HCT116 (cell line): ENCODE results near the gene CIT. TPM values are rescaled to one million over a fixed set of nuclear protein-coding genes. Genes with fewer than 3 reads are reported as not detected.
A peak's percentile ranks its signal among the peaks of the same experiment; 100 is the strongest.

ENCODE experiments used
- ATAC-seq: fragments of 200-7000 bp; cut with Tn5 transposase; 2 replicates; pipeline ENCODE4 v1.9.1; 2020; ENCODE audit warnings: mild to moderate bottlenecking, moderate library complexity
- BruUV-seq: library from RNA; stranded (reverse); fragments of 400-500 nt; replicated peaks from 2 replicates; lab custom pipeline; 2021; lab: Mats Ljungman, UMichigan
- CTCF ChIA-PET: fragments of 300-600 bp; sonication (Branson Sonifier 250); formaldehyde crosslinking; loops from one replicate; lab custom pipeline; 2021; ENCODE audit warnings: antibody characterized with exemption; lab: Charles Lee
- POLR2A ChIA-PET: fragments of 300-600, 350-600 bp; sonication (Branson Sonifier 250); formaldehyde crosslinking; loops from one replicate; lab custom pipeline; 2021; ENCODE audit warnings: antibody characterized with exemption; lab: Charles Lee
- RAD21 ChIA-PET, 2 experiments: fragments of 300-600 bp; sonication (Branson Sonifier 250); formaldehyde crosslinking; loops; one replicate each; lab custom pipeline; 2023; ENCODE audit warnings: low total read pairs in 2 of 2; ENCODE audit not compliant: uncharacterized antibody in 2 of 2, unreplicated experiment in 2 of 2, low non-redundant PET in 1 of 2; lab: Charles Lee
- DNase-seq: peaks from one replicate; pipeline ENCODE4 v3.0.0-alpha.2; 2010; ENCODE audit warnings: low read depth, low spot score
- H2AFZ ChIP-seq: fragments of 200-600 bp; shearing (Covaris generic), sonication (generic); 2 replicates; pipeline ENCODE4 v1.6.1; 2017; ENCODE audit warnings: low read depth, mixed run types, mixed read lengths, antibody characterized with exemption, low read length; ENCODE audit not compliant: poor library complexity, severe bottlenecking
- H3K27ac ChIP-seq: 2 replicates; pipeline ENCODE4 v1.5.1; 2012; ENCODE audit warnings: low read depth, low read length
- H3K27me3 ChIP-seq: fragments of 200-600 bp; sonication (generic); 2 replicates; pipeline ENCODE4 v1.6.1; 2016; ENCODE audit warnings: mixed run types, low read length, mixed read lengths; ENCODE audit not compliant: insufficient read depth
- H3K36me3 ChIP-seq, 2 experiments: fragments of 200-500 bp in 1 of 2; fragments of 200-600 bp in 1 of 2; sonication (Bioruptor generic) in 1 of 2; sonication (generic) in 1 of 2; 2 replicates each; pipeline versions ENCODE4 v1.5.1 to v1.6.1; 2014 to 2016; ENCODE audit warnings: low read length in 2 of 2, inconsistent platforms in 1 of 2, mixed read lengths in 1 of 2, mixed run types in 1 of 2; ENCODE audit not compliant: insufficient read depth in 2 of 2, control insufficient read depth in 1 of 2
- H3K4me1 ChIP-seq, 2 experiments: fragments of 200-600 bp in 1 of 2; sonication (generic) in 1 of 2; 2 replicates each; pipeline versions ENCODE4 v1.5.1 to v1.6.1; 2012 to 2017; ENCODE audit warnings: low read length in 2 of 2, inconsistent platforms in 1 of 2, mild to moderate bottlenecking in 1 of 2, mixed read lengths in 1 of 2, mixed run types in 1 of 2, moderate library complexity in 1 of 2; ENCODE audit not compliant: insufficient read depth in 2 of 2, control insufficient read depth in 1 of 2
- H3K4me2 ChIP-seq: fragments of 200-600 bp; sonication (generic); 2 replicates; pipeline ENCODE4 v1.6.1; 2017; ENCODE audit warnings: mixed run types, low read length, mixed read lengths
- H3K4me3 ChIP-seq, 2 experiments: fragments of 200-600 bp in 1 of 2; sonication (generic) in 1 of 2; replicated peaks in 1 of 2; 2 replicates each; pipeline ENCODE4 v1.5.1; 2011 to 2016; ENCODE audit warnings: low read length in 2 of 2, control low read depth in 1 of 2, low read depth in 1 of 2, mild to moderate bottlenecking in 1 of 2, mixed read lengths in 1 of 2, mixed run types in 1 of 2
- H3K79me2 ChIP-seq: fragments of 200-600 bp; sonication (generic); 2 replicates; pipeline ENCODE4 v1.6.1; 2017; ENCODE audit warnings: mild to moderate bottlenecking, mixed run types, low read length, moderate library complexity, mixed read lengths; ENCODE audit not compliant: insufficient read depth
- H3K9ac ChIP-seq: fragments of 200-600 bp; sonication (generic); 2 replicates; pipeline ENCODE4 v1.6.1; 2016; ENCODE audit warnings: low read length, mixed read lengths
- H3K9me2 ChIP-seq: fragments of 200-600 bp; sonication (generic), shearing (Covaris generic); 2 replicates; pipeline ENCODE4 v1.6.1; 2017; ENCODE audit warnings: mixed run types, mild to moderate bottlenecking, moderate library complexity; ENCODE audit not compliant: insufficient read depth
- H3K9me3 ChIP-seq, 2 experiments: fragments of 200-500 bp in 1 of 2; fragments of 200-600 bp in 1 of 2; sonication (Bioruptor generic) in 1 of 2; sonication (generic) in 1 of 2; 2 replicates each; pipeline ENCODE4 v1.6.1; 2014 to 2017; ENCODE audit warnings: low read length in 2 of 2, mixed read lengths in 2 of 2, inconsistent platforms in 1 of 2, low read depth in 1 of 2, mild to moderate bottlenecking in 1 of 2, mixed run types in 1 of 2, moderate library complexity in 1 of 2; ENCODE audit not compliant: control insufficient read depth in 1 of 2, insufficient read depth in 1 of 2
- H4K20me1 ChIP-seq: fragments of 200-600 bp; sonication (generic), shearing (Covaris generic); 2 replicates; pipeline ENCODE4 v1.6.1; 2017; ENCODE audit warnings: mixed run types, mild to moderate bottlenecking, moderate library complexity; ENCODE audit not compliant: insufficient read depth
- ATF3 ChIP-seq: IDR thresholded peaks from 2 replicates; pipeline ENCODE4 v1.6.1; 2012
- CEBPB ChIP-seq: IDR thresholded peaks from 2 replicates; pipeline ENCODE4 v1.6.1; 2012; ENCODE audit warnings: low read depth
- EGR1 ChIP-seq: IDR thresholded peaks from 2 replicates; pipeline ENCODE4 v1.6.1; 2012; ENCODE audit warnings: low read depth
- ELF1 ChIP-seq: IDR thresholded peaks from 2 replicates; pipeline ENCODE4 v1.6.1; 2012; ENCODE audit warnings: low read depth, borderline replicate concordance
- EZH2 ChIP-seq: fragments of 200-600 bp; sonication (generic); IDR thresholded peaks from 2 replicates; pipeline ENCODE4 v1.6.1; 2017; ENCODE audit warnings: antibody characterized with exemption, mixed run types
- FOSL1 ChIP-seq: IDR thresholded peaks from 2 replicates; pipeline ENCODE4 v1.6.1; 2012; ENCODE audit warnings: low read depth
- JUND ChIP-seq: IDR thresholded peaks from 2 replicates; pipeline ENCODE4 v1.6.1; 2012
- MAX ChIP-seq: IDR thresholded peaks from 2 replicates; pipeline ENCODE4 v1.6.1; 2012
- POLR2A ChIP-seq: IDR thresholded peaks from 2 replicates; pipeline ENCODE4 v1.7.0; 2011; ENCODE audit warnings: borderline replicate concordance; ENCODE audit not compliant: insufficient read depth, insufficient read length; ENCODE audit errors: extremely low read depth
- RAD21 ChIP-seq: IDR thresholded peaks from 2 replicates; pipeline ENCODE4 v1.6.1; 2012; ENCODE audit warnings: low read depth, mild to moderate bottlenecking
- REST ChIP-seq: IDR thresholded peaks from 2 replicates; pipeline ENCODE4 v1.6.1; 2012; ENCODE audit warnings: low read depth
- SIN3A ChIP-seq: IDR thresholded peaks from 2 replicates; pipeline ENCODE4 v1.6.1; 2012; ENCODE audit warnings: low read depth
- SP1 ChIP-seq: IDR thresholded peaks from 2 replicates; pipeline ENCODE4 v1.6.1; 2012; ENCODE audit warnings: low read depth
- TCF7L2 ChIP-seq: IDR thresholded peaks from 2 replicates; pipeline ENCODE4 v1.7.0; 2011; ENCODE audit warnings: borderline replicate concordance, inconsistent platforms; ENCODE audit not compliant: insufficient read depth, insufficient read length; ENCODE audit errors: extremely low read depth
- YY1 ChIP-seq: IDR thresholded peaks from 2 replicates; pipeline ENCODE4 v1.6.1; 2011; ENCODE audit warnings: low read length, low read depth, moderate library complexity, mild to moderate bottlenecking; ENCODE audit not compliant: insufficient replicate concordance; ENCODE audit errors: extremely low read depth
- ZFX ChIP-seq: fragments of 450-650 bp; IDR thresholded peaks from 2 replicates; pipeline ENCODE4 v1.6.1; 2017
- ZNF274 ChIP-seq: fragments of 200-500 bp; sonication (Bioruptor generic); IDR thresholded peaks from 2 replicates; pipeline ENCODE4 v1.6.1; 2014; ENCODE audit warnings: mild to moderate bottlenecking, low read depth, low read length, inconsistent platforms
- intact Hi-C: fragments of 100-400 bp; cut with micrococcal nuclease; formaldehyde crosslinking; loops from 2 replicates; pipeline ENCODE4 v1.10.0; 2022
- total RNA-seq: library from RNA; stranded (reverse); gene quantifications from one replicate; pipeline ENCODE4 v1.2.1, GENCODE V29; 2021; ENCODE audit not compliant: unreplicated experiment

CIT gene
- total RNA-seq, 1 experiment from 2014 or later = 54.2 TPM

- TF ChIP-seq MAX = no peak
- no peak for TF ChIP-seq RAD21
- TF ChIP-seq ZNF274 = no peak
- TF ChIP-seq SP1 = no peak
- no peak for TF ChIP-seq REST
- no peak for TF ChIP-seq EGR1
- no peak for TF ChIP-seq SIN3A
- TF ChIP-seq ELF1 = no peak
- TF ChIP-seq POLR2A = no peak
These were observed 215.2 kb downstream of the CIT start (continued) for GRCh38 chr12:119661882-119662281.

- intact Hi-C loops = no loop called here
- POLR2A ChIA-PET = no interaction called here
- RAD21 ChIA-PET = no interaction called here
These were observed 217.0 kb downstream of the CIT start for GRCh38 chr12:119660076-119660475.

More at GRCh38 chr12:119660076-119660475, 217.0 kb downstream of the CIT start:
- H3K4me2 ChIP-seq = no peak overlapping the region
- TF ChIP-seq CEBPB (no peak), TCF7L2 (no peak), JUND (no peak), EZH2 (no peak), FOSL1 (no peak), ATF3 (no peak), ELF1 (no peak), YY1 (no peak), SIN3A (no peak), ZFX (no peak)
- H3K9ac ChIP-seq = no peak overlapping the region
- H3K9me2 ChIP-seq = no peaks in the 10 kb centered on the region
- no peaks in the 10 kb centered on the region for H3K9me3 ChIP-seq
- no peak overlapping the region for H3K27ac ChIP-seq
- H3K4me1 ChIP-seq = no peaks in the 10 kb centered on the region
- H3K4me3 ChIP-seq = no peak overlapping the region
- H3K79me2 ChIP-seq = no peaks in the 10 kb centered on the region
- ATAC-seq (no peak), DNase-seq (no peak)
- H2AFZ ChIP-seq = peak overlapping the region; percentile 67
- CTCF ChIA-PET = no interaction called here
- BruUV-seq = no TSS peak
- H3K36me3 ChIP-seq = no peaks in the 10 kb centered on the region
- no peaks in the 10 kb centered on the region for H4K20me1 ChIP-seq
- peaks cover 4% of the 10 kb centered on the region; the same call in 1 of the 2 replicates for H3K27me3 ChIP-seq
